Esophagus squamous epithelium (tissue), 5 donors: ENCODE measurements around the gene ADGRF5. TPM values are rescaled to one million over a fixed set of nuclear protein-coding genes. Genes with fewer than 3 reads are reported as not detected.
A peak's percentile ranks its signal among the peaks of the same experiment; 100 is the strongest.

Experiments
- DNase-seq: peaks from one replicate; lab custom pipeline; 2025; lab: John Stamatoyannopoulos, UW
- H3K27ac ChIP-seq, 4 donors: fragments of 200-600 bp; sonication (generic); one replicate each; pipeline ENCODE4 v1.5.1; 2016 to 2019; ENCODE audit warnings: mild to moderate bottlenecking in 1 of 4
- H3K27me3 ChIP-seq, 4 donors: fragments of 200-600 bp; sonication (generic); 1 replicate in 3 of 4; 2 replicates in 1 of 4; pipeline versions ENCODE4 v1.5.1 to v1.6.0; 2017 to 2021; ENCODE audit warnings: antibody characterized with exemption in 1 of 4
- H3K36me3 ChIP-seq, 3 donors: fragments of 200-600 bp; sonication (generic); one replicate each; pipeline ENCODE4 v1.5.1; 2016 to 2019
- H3K4me1 ChIP-seq, 3 donors: fragments of 200-600 bp; sonication (generic); one replicate each; pipeline ENCODE4 v1.5.1; 2017 to 2019
- H3K4me3 ChIP-seq, 4 donors: fragments of 200-600 bp; sonication (generic); 1 replicate in 3 of 4; 2 replicates in 1 of 4; pipeline ENCODE4 v1.5.1; 2016 to 2019; ENCODE audit warnings: mild to moderate bottlenecking in 2 of 4, moderate library complexity in 1 of 4
- H3K9me3 ChIP-seq, 3 donors: fragments of 200-600 bp; sonication (generic); one replicate each; pipeline ENCODE4 v1.5.1; 2016 to 2019
- CTCF ChIP-seq, 6 experiments: fragments of 450-650 bp in 4 of 6; fragments of 200-600 bp in 2 of 6; sonication (generic) in 2 of 6; IDR thresholded peaks; one replicate each; pipeline ENCODE4 v1.5.1; 2016 to 2019; ENCODE audit warnings: antibody characterized with exemption in 6 of 6, mild to moderate bottlenecking in 4 of 6, moderate library complexity in 4 of 6
- POLR2A ChIP-seq, 4 donors: fragments of 450-650 bp; IDR thresholded peaks; one replicate each; pipeline ENCODE4 v1.6.1; 2017; ENCODE audit warnings: antibody characterized with exemption in 4 of 4, mild to moderate bottlenecking in 4 of 4, moderate library complexity in 3 of 4
- WGBS, 2 donors: methylation state at CpG; one replicate each; pipeline ENCODE4 v1.1.5; 2018; 5-methylcytosine and 5-hydroxymethylcytosine counted together
- intact Hi-C: fragments of 100-400 bp; cut with DNase I; formaldehyde crosslinking; loops from one replicate; pipeline ENCODE4 v1.15.0; 2022
- total RNA-seq, 4 donors: library from RNA; depleted of rRNA; stranded (reverse); fragments of >200 nt; gene quantifications; one replicate each; pipeline ENCODE4 v1.1.0, GENCODE V29; 2016
- donor health status: DM: yes; HTN: yes; CAD: no.

ADGRF5 gene
- total RNA-seq, 4 donors from 2014 or later, result 1.1 to 9.5 (median 4.0) TPM

DNA sequence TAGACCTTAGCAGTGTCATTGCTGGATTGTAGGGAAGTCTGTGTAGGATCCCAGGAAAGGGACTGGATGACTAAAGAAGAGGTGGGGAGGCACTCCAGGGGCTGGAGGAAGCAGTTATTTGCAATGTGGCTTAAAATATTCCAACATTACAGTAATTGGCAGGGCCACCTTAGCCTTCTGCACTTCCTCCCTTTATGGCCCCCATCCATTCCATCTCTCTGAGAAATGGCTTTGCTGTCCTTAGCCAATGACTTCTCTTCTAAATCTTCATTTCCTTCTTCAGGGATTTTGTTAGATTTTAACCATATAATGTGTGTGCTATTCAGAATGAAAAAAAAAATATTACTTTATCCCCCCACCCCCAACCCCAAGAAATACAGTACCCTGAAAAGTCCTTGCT lies 6.4 kb downstream of the ADGRF5 start:
- H3K27ac ChIP-seq, result no peak overlapping the region
- intact Hi-C loops, result no loop called here
- H3K4me3 ChIP-seq, result no peak overlapping the region
- H3K36me3 ChIP-seq, result no peaks in the 10 kb centered on the region
- no peak for TF ChIP-seq POLR2A (IDR thresholded peaks at IDR 0.05)
- no peaks in the 10 kb centered on the region for H3K27me3 ChIP-seq
- no peaks in the 10 kb centered on the region for H3K9me3 ChIP-seq
- peaks cover 0 to 5% (median 0%) of the 10 kb centered on the region in 3 donors for H3K4me1 ChIP-seq
- DNase-seq, result no peak

- no peak overlapping the region for H3K27ac ChIP-seq
- H3K9me3 ChIP-seq, result no peaks in the 10 kb centered on the region
- no peak for DNase-seq
- no peak overlapping the region for H3K4me3 ChIP-seq
- TF ChIP-seq POLR2A (IDR thresholded peaks at IDR 0.05) (no peak), CTCF (IDR thresholded peaks at IDR 0.05) (no peak)
- H3K36me3 ChIP-seq, result no peaks in the 10 kb centered on the region
- H3K4me1 ChIP-seq, result peaks cover 0 to 5% (median 0%) of the 10 kb centered on the region in 3 donors
- 62 to 77% methylated on average over 4 of the region's 4 CpGs for WGBS, 2 donors
- intact Hi-C loops, result no loop called here
- no peaks in the 10 kb centered on the region for H3K27me3 ChIP-seq
Observed at GRCh38 chr6:46914279-46914810, 7.4 kb downstream of the ADGRF5 start.

DNA sequence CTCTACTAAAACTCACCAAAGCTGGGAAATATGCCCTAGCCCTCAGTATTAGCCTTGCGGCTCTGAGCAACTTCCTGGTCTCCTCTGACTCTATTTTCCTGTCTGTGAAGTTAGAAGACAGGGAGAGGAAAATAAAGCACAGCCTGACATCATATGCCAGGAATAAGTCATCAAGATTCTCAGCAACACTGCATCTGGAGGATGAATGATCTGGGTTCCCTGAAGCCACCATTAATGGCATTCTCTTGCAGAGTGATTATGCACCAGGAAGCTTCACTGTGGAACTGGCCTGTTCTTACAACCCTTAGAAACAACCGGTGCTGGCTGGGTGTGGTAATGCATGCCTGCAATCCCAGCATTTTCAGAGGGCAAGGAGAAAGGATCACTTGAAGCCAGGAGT lies 12.4 kb downstream of the ADGRF5 start:
- intact Hi-C loops, result no loop called here
- H3K9me3 ChIP-seq, result no peaks in the 10 kb centered on the region
- H3K4me3 ChIP-seq, result no peak overlapping the region
- peak overlapping the region in 2 of 4 donors; percentile 1 to 6 for H3K27ac ChIP-seq
- 42 to 69% methylated on average over 2 of the region's 2 CpGs for WGBS, 2 donors
- H3K27me3 ChIP-seq, result no peaks in the 10 kb centered on the region
- TF ChIP-seq POLR2A (IDR thresholded peaks at IDR 0.05) (no peak), CTCF (IDR thresholded peaks at IDR 0.05) (no peak)
- H3K36me3 ChIP-seq, result no peaks in the 10 kb centered on the region
- no peaks in the 10 kb centered on the region for H3K4me1 ChIP-seq
- DNase-seq, result no peak

DNA sequence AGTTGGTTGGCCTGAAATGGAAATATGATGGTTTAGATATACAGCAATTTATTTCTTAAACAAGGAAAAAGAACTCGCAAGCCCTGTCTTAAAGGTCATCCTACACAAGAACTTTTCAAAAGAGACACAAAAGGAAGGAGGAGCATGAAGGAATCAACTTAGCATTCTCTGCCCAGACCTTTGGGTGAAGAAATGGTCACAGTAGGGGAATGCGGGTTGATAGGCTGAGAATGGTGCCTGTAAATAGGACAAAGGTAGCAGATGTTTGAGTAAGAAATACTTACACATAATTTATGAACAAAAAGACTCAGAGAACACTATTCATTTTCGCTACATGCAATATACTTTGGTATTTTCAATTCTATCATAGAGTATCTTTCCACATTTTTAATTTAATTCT lies 15.0 kb downstream of the ADGRF5 start:
- DNase-seq, result no peak
- Histone ChIP-seq H3K27me3 (no peaks in the 10 kb centered on the region), H3K4me3 (no peak overlapping the region), H3K4me1 (peaks cover 0 to 13% (median 0%) of the 10 kb centered on the region in 3 donors), H3K36me3 (no peaks in the 10 kb centered on the region), H3K27ac (no peak overlapping the region), H3K9me3 (no peaks in the 10 kb centered on the region)
- 78 to 85% methylated on average over 3 of the region's 3 CpGs for WGBS, 2 donors
- TF ChIP-seq CTCF (IDR thresholded peaks at IDR 0.05), result no peak
- TF ChIP-seq POLR2A (IDR thresholded peaks at IDR 0.05), result no peak
- intact Hi-C loops, result no loop called here

GRCh38 chr6:46904117-46904516 lies 17.6 kb downstream of the ADGRF5 start:
- Histone ChIP-seq H3K4me3 (no peak overlapping the region), H3K9me3 (no peaks in the 10 kb centered on the region), H3K4me1 (peaks cover 0 to 13% (median 0%) of the 10 kb centered on the region in 3 donors), H3K27ac (no peak overlapping the region), H3K27me3 (peaks cover 0 to 9% (median 0%) of the 10 kb centered on the region in 4 donors), H3K36me3 (no peaks in the 10 kb centered on the region)
- WGBS, 2 donors, result 77 to 80% methylated on average over 3 of the region's 3 CpGs
- no peak for DNase-seq
- TF ChIP-seq POLR2A (IDR thresholded peaks at IDR 0.05) (no peak), CTCF (IDR thresholded peaks at IDR 0.05) (no peak)
- intact Hi-C loops, result no loop called here

DNA sequence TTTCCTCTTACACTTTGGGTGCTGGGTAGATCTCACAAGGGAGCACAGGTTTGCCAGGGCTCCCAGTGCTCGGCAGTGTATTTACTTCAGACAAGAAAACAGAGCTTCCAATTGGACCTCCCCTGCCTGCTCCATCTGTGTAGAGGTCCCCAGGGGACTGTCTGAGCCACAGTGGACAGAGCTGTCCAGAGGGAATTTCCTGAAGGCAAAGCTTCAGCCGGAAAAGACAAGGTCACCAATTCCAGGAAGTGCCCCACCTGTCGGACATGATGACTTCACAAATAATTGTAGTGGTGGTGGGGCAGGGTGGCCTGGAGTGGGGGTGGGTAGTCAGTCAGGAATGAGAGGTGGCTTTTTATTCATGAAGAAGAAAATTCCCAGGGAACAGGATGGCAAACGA lies 18.6 kb downstream of the ADGRF5 start:
- intact Hi-C loops, result no loop called here
- WGBS, 2 donors, result 57 to 69% methylated on average over 1 to 4 of the region's 4 CpGs
- Histone ChIP-seq H3K4me1 (peaks cover 0 to 19% (median 0%) of the 10 kb centered on the region in 3 donors), H3K36me3 (no peaks in the 10 kb centered on the region), H3K27me3 (peaks cover 0 to 9% (median 0%) of the 10 kb centered on the region in 4 donors), H3K9me3 (no peaks in the 10 kb centered on the region), H3K27ac (no peak overlapping the region), H3K4me3 (no peak overlapping the region)
- DNase-seq, result no peak
- TF ChIP-seq CTCF (IDR thresholded peaks at IDR 0.05) (no peak), POLR2A (IDR thresholded peaks at IDR 0.05) (no peak)
